HG03575 (cell line): Measurements from ENCODE around the gene C4orf36.

Experiments
- ATAC-seq: cut with Tn5 transposase; IDR thresholded peaks from one replicate; pipeline ENCODE4 v1.9.1; 2021; ENCODE audit not compliant: unreplicated experiment, insufficient number of reproducible peaks, low FRiP score; ENCODE audit errors: extremely low read depth

C4orf36 gene

GRCh38 chr4:86831262-86832130 is 60.7 kb downstream of the C4orf36 start:
- ATAC-seq = no peak
